Neural cell (in vitro differentiated cells): ENCODE measurements around the gene S100G.

Experiments
- CTCF ChIP-seq: fragments of 450-650 bp; IDR thresholded peaks from 2 replicates; pipeline ENCODE4 v1.5.1; 2014; ENCODE audit warnings: antibody characterized with exemption, mild to moderate bottlenecking, moderate library complexity; ENCODE audit not compliant: poor library complexity, severe bottlenecking
- POLR2AphosphoS5 ChIP-seq: IDR thresholded peaks from 2 replicates; pipeline ENCODE4 v1.6.1; 2012
- REST ChIP-seq: IDR thresholded peaks from 2 replicates; pipeline ENCODE4 v1.6.1; 2012; ENCODE audit warnings: borderline replicate concordance

- TF ChIP-seq REST (no peak), CTCF (no peak), POLR2AphosphoS5 (no peak)
These were observed 15.1 kb downstream of the S100G start for GRCh38 chrX:16665089-16665488.
